Adipocyte (in vitro differentiated cells): ENCODE results near the gene ATOH8.
A peak's percentile ranks its signal among the peaks of the same experiment; 100 is the strongest.
"Not testable (repeated sequence)": the region's sequence is repeated elsewhere in the genome, so short reads cannot be mapped to it uniquely, and the experiment has no call there.

Experiments
- DNase-seq: peaks from one replicate; pipeline ENCODE4 v3.0.0-alpha.2; 2015; ENCODE audit warnings: low read depth
- H3K27me3 ChIP-seq: replicated peaks from 2 replicates; pipeline ENCODE4 v1.7.0; 2013; ENCODE audit warnings: mild to moderate bottlenecking, low read length, moderate library complexity; ENCODE audit not compliant: control insufficient read depth, insufficient read depth
- H3K36me3 ChIP-seq: 2 replicates; pipeline ENCODE4 v1.7.0; 2013; ENCODE audit warnings: low read length, mild to moderate bottlenecking, moderate library complexity; ENCODE audit not compliant: control insufficient read depth, insufficient read depth, severe bottlenecking
- H3K4me1 ChIP-seq: 2 replicates; pipeline ENCODE4 v1.7.0; 2013; ENCODE audit warnings: mild to moderate bottlenecking, low read length, moderate library complexity; ENCODE audit not compliant: control insufficient read depth, insufficient read depth
- H3K4me3 ChIP-seq: 2 replicates; pipeline ENCODE4 v1.7.0; 2013; ENCODE audit warnings: mild to moderate bottlenecking, low read length, moderate library complexity
- H3K9ac ChIP-seq: 2 replicates; pipeline ENCODE4 v1.7.0; 2013; ENCODE audit warnings: mild to moderate bottlenecking, low read length, moderate library complexity
- H3K9me3 ChIP-seq: 2 replicates; pipeline ENCODE4 v1.7.0; 2013; ENCODE audit warnings: mild to moderate bottlenecking, low read length, moderate library complexity; ENCODE audit not compliant: control insufficient read depth

The ATOH8 gene

GRCh38 chr2:85711578-85712060 is 42.2 kb upstream of the ATOH8 start:
- Histone ChIP-seq H3K4me3 (no peak overlapping the region), H3K9me3 (no peaks in the 10 kb centered on the region), H3K9ac (no peak overlapping the region), H3K27me3 (no peaks in the 10 kb centered on the region), H3K4me1 (peaks cover 39% of the 10 kb centered on the region), H3K36me3 (no peaks in the 10 kb centered on the region)
- DNase-seq, result no peak

GRCh38 chr2:85712336-85712735 is 41.5 kb upstream of the ATOH8 start:
- no peaks in the 10 kb centered on the region for H3K9me3 ChIP-seq
- no peaks in the 10 kb centered on the region for H3K27me3 ChIP-seq
- H3K9ac ChIP-seq, result no peak overlapping the region
- H3K4me1 ChIP-seq, result peaks cover 34% of the 10 kb centered on the region
- no peaks in the 10 kb centered on the region for H3K36me3 ChIP-seq
- H3K4me3 ChIP-seq, result no peak overlapping the region
- no peak for DNase-seq

- H3K4me3 ChIP-seq, result no peak overlapping the region
- DNase-seq, result peak; percentile 61
- peaks cover 38% of the 10 kb centered on the region for H3K4me1 ChIP-seq
- no peaks in the 10 kb centered on the region for H3K36me3 ChIP-seq
- no peaks in the 10 kb centered on the region for H3K27me3 ChIP-seq
- no peaks in the 10 kb centered on the region for H3K9me3 ChIP-seq
- H3K9ac ChIP-seq, result no peak overlapping the region
These were observed 40.8 kb upstream of the ATOH8 start for GRCh38 chr2:85712849-85713612.

GRCh38 chr2:85713836-85714235 is 40.0 kb upstream of the ATOH8 start:
- Histone ChIP-seq H3K36me3 (no peaks in the 10 kb centered on the region), H3K4me1 (peaks cover 33% of the 10 kb centered on the region), H3K9me3 (no peaks in the 10 kb centered on the region), H3K9ac (no peak overlapping the region), H3K4me3 (no peak overlapping the region), H3K27me3 (no peaks in the 10 kb centered on the region)
- no peak for DNase-seq

GRCh38 chr2:85714421-85714820 is 39.4 kb upstream of the ATOH8 start:
- not testable (repeated sequence) for H3K36me3 ChIP-seq, H3K27me3 ChIP-seq, H3K4me3 ChIP-seq, DNase-seq, H3K9me3 ChIP-seq, H3K9ac ChIP-seq
- peaks cover 28% of the 10 kb centered on the region for H3K4me1 ChIP-seq

- no peak for DNase-seq
- H3K9me3 ChIP-seq, result no peaks in the 10 kb centered on the region
These were observed 39.0 kb upstream of the ATOH8 start for GRCh38 chr2:85714841-85715240.

GRCh38 chr2:85716346-85716914 is 37.4 kb upstream of the ATOH8 start:
- no peak for DNase-seq
- Histone ChIP-seq H3K4me1 (peaks cover 23% of the 10 kb centered on the region), H3K9me3 (no peaks in the 10 kb centered on the region), H3K9ac (no peak overlapping the region), H3K36me3 (no peaks in the 10 kb centered on the region), H3K27me3 (no peaks in the 10 kb centered on the region), H3K4me3 (no peak overlapping the region)

More at GRCh38 chr2:85714841-85715240, 39.0 kb upstream of the ATOH8 start:
- H3K9ac ChIP-seq, result no peak overlapping the region
- no peak overlapping the region for H3K4me3 ChIP-seq
- peaks cover 23% of the 10 kb centered on the region for H3K4me1 ChIP-seq
- no peaks in the 10 kb centered on the region for H3K27me3 ChIP-seq
- H3K36me3 ChIP-seq, result no peaks in the 10 kb centered on the region

- H3K9me3 ChIP-seq, result no peaks in the 10 kb centered on the region
- H3K4me3 ChIP-seq, result no peak overlapping the region
- no peaks in the 10 kb centered on the region for H3K27me3 ChIP-seq
- no peaks in the 10 kb centered on the region for H3K36me3 ChIP-seq
- peaks cover 23% of the 10 kb centered on the region for H3K4me1 ChIP-seq
- peak; percentile 95 for DNase-seq
- no peak overlapping the region for H3K9ac ChIP-seq
These were observed 36.3 kb upstream of the ATOH8 start for GRCh38 chr2:85717308-85718008.

GRCh38 chr2:85718009-85718391 is 35.8 kb upstream of the ATOH8 start:
- Histone ChIP-seq H3K36me3 (no peaks in the 10 kb centered on the region), H3K9ac (no peak overlapping the region), H3K4me1 (peaks cover 19% of the 10 kb centered on the region), H3K9me3 (no peaks in the 10 kb centered on the region), H3K4me3 (no peak overlapping the region), H3K27me3 (no peaks in the 10 kb centered on the region)
- no peak for DNase-seq

GRCh38 chr2:85718885-85719492 is 34.8 kb upstream of the ATOH8 start:
- no peak for DNase-seq
- peaks cover 19% of the 10 kb centered on the region for H3K4me1 ChIP-seq
- H3K27me3 ChIP-seq, result no peaks in the 10 kb centered on the region
- H3K36me3 ChIP-seq, result no peaks in the 10 kb centered on the region
- no peaks in the 10 kb centered on the region for H3K9me3 ChIP-seq
- H3K4me3 ChIP-seq, result no peak overlapping the region
- no peak overlapping the region for H3K9ac ChIP-seq

GRCh38 chr2:85719609-85720240 is 34.1 kb upstream of the ATOH8 start:
- Histone ChIP-seq H3K9ac (no peak overlapping the region), H3K9me3 (no peaks in the 10 kb centered on the region), H3K36me3 (no peaks in the 10 kb centered on the region), H3K4me1 (peaks cover 25% of the 10 kb centered on the region), H3K27me3 (no peaks in the 10 kb centered on the region), H3K4me3 (no peak overlapping the region)
- DNase-seq, result no peak
